ENCODE data around the gene FXYD6.

GRCh38 chr11:117803896-117804295 lies 72.6 kb downstream of the FXYD6 start:
- TF ChIP-seq CTCF (IDR thresholded peaks at IDR 0.05; ENCODE audit: insufficient read depth, low read depth, low read length), result no peak
- TF ChIP-seq EZH2 (IDR thresholded peaks at IDR 0.05; ENCODE audit: insufficient read depth, low read length), result no peak
